C4-2B (cell line): ENCODE measurements around the gene DNA2.

ENCODE experiments used
- H3K27ac ChIP-seq: fragments of 450-650 bp; 2 replicates; pipeline ENCODE4 v1.5.1; 2017
- ZFX ChIP-seq: fragments of 450-650 bp; IDR thresholded peaks from 2 replicates; pipeline ENCODE4 v1.6.1; 2017
- TF ChIP-seq, protein P1 (sequence below): fragments of 450-650 bp; conservative IDR thresholded peaks from 2 replicates; pipeline ENCODE4 v1.5.1; 2017; ENCODE audit warnings: mild to moderate bottlenecking

The DNA2 gene

DNA sequence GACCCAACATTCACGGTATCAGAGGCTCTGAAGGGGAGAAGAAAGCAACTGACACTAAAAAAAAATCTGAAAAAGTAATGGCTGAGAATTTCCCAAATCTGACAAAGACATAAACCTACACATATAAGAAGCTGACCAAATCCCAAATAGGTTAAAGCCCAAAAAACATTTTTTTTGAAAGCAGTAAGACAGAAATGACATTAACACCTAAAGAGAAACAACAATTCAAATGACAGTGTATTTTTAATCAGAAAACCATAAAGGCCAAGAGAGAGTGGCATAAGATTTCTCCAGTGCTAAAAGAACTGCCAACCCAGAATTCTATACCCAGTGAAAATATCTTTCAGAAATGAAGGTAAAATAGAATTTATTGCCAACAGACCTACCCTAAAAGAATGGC is 100.2 kb downstream of the DNA2 start:
- no peak for TF ChIP-seq ZFX
- TF ChIP-seq, protein P1, sequence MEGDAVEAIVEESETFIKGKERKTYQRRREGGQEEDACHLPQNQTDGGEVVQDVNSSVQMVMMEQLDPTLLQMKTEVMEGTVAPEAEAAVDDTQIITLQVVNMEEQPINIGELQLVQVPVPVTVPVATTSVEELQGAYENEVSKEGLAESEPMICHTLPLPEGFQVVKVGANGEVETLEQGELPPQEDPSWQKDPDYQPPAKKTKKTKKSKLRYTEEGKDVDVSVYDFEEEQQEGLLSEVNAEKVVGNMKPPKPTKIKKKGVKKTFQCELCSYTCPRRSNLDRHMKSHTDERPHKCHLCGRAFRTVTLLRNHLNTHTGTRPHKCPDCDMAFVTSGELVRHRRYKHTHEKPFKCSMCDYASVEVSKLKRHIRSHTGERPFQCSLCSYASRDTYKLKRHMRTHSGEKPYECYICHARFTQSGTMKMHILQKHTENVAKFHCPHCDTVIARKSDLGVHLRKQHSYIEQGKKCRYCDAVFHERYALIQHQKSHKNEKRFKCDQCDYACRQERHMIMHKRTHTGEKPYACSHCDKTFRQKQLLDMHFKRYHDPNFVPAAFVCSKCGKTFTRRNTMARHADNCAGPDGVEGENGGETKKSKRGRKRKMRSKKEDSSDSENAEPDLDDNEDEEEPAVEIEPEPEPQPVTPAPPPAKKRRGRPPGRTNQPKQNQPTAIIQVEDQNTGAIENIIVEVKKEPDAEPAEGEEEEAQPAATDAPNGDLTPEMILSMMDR = no peak
- no peak overlapping the region for H3K27ac ChIP-seq

DNA sequence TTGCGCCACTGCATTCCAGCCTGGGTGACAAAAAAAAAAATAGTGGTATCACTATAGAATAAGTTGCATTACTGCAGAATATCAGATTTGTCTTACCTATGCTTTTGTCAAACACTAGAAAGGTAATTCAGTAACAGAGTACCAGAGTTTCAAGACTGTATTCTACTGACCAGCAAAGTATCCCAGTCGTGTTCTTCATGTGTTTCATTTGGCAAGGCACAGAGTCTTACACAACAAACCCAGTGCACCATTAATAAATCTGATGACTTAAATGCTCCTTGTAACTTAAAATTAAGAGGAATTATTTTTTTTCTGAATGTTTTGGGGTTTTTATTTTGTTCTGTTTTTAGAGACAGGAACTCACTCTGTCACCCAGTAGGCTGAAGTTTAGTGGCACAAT is 104.7 kb downstream of the DNA2 start:
- TF ChIP-seq ZFX = no peak
- TF ChIP-seq, protein P1 = no peak
- H3K27ac ChIP-seq = no peak overlapping the region

DNA sequence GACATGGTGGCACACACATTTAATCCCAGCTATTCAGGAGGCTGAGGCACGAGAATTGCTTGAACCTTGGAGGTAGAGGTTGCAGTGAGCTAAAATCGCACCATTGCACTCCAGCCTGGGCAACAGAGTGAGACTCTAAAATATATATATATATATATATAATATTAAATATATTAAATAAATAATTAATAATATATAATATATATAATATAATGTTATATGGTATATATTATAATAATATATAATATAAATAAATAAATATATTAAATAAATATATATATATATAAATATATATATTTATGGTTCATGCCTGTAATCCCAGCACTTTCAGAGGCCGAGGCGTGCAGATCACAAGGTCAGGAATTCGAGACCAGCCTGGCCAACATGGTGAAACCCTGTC is 105.2 kb downstream of the DNA2 start:
- TF ChIP-seq, protein P1 = no peak
- TF ChIP-seq ZFX = no peak
- H3K27ac ChIP-seq = no peak overlapping the region

DNA sequence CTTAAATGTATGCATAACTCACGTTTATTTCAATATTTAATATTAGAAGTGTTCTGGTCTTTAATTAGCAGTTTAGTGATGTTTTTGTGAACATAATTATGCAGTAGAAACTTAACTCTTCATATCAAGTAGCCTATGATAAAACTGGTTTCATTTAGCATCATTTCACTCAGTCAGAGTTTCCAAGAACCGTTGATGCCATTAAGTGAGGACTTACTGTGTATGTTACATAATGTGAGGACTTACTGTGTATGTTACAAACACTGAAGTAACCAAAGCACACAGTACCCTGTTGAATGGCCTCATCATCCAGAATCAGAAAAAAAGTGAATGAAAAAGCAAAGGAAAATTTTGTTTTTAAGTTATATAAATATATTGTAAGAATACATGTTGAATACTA is 106.2 kb downstream of the DNA2 start:
- H3K27ac ChIP-seq = no peak overlapping the region
- no peak for TF ChIP-seq ZFX
- TF ChIP-seq, protein P1 = no peak

DNA sequence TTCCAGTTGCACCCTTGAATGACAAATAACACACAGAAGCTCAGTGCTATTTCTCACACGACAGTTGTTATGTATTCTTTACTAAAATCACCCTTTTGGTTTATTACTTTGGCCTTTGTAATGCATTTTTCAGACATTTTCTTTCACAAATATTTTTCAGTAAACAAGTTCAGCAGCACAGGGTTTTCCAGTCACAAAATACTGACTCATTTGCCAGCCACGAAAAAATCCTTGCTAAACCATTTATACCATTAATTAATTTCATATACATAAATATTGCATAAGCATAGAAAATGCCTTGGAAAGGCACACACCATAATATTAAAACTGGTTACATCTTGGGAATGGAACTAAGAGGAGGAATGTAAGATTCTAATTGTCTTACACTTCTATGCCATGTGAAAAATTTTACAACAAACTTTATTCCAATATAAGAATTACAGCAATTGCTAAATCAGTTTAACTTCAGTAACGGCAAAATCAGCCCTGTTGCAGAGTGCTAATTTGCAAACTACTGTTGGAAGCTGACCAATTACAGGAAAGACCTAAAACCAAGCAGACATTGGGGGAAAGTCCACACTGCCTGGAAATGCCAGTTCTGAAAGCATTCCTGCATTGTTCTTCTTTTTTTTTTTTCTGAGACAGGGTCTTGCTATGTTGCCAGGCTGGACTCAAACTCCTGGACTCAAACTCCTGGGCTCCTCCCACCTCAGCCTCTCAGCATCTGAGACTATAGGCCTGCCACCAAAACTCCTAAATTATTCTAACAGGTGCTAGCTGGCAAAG is 107.5 kb downstream of the DNA2 start:
- no peak for TF ChIP-seq ZFX
- TF ChIP-seq, protein P1 = no peak
- no peak overlapping the region for H3K27ac ChIP-seq
